Subcutaneous adipose tissue (tissue), 4 donors: Measurements from ENCODE around the gene ARHGAP42. TPM values are rescaled to one million over a fixed set of nuclear protein-coding genes. Genes with fewer than 3 reads are reported as not detected.

Experiments
- total RNA-seq, 4 donors: library from RNA; depleted of rRNA; stranded (reverse); fragments of >200 nt; gene quantifications; one replicate each; pipeline ENCODE4 v1.1.0, GENCODE V29; 2016
- TF ChIP-seq, protein P1 (sequence below): fragments of 450-650 bp; IDR thresholded peaks from one replicate; pipeline ENCODE4 v1.5.1; 2016; ENCODE audit warnings: low read depth, mild to moderate bottlenecking, control low read depth, antibody characterized with exemption, moderate library complexity

ARHGAP42 gene
- total RNA-seq, 4 donors from 2014 or later, result 15.3 to 31.5 (median 30.5) TPM

DNA sequence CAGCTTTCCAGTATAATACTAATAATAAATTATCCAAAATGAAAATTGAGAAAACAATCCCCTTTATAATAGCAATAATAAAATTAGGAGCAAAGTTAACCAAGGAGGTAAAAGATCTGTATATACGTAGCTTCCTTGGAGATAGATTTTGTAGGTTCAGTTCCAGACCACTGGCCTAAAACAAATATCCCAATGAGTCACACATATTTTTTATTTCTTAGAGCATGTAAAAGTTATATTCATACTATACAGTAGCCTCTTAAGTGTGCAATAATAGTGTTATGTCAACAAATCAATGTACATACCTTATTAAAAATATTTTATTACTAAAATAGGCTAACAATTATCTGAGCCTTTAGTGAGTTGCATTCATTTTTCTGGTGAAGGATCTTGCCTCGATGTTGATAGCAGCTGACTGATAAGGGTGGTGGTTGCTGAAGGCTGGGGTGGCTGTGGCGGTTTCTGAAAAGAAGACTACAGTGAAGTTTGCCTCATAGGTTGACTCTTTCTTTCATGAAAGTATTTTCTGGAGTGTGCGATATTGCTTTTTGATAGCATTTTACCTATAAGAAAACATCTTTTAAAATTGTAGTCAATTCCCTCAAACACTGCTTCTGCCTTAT lies 178.5 kb downstream of the ARHGAP42 start:
- TF ChIP-seq, protein P1, sequence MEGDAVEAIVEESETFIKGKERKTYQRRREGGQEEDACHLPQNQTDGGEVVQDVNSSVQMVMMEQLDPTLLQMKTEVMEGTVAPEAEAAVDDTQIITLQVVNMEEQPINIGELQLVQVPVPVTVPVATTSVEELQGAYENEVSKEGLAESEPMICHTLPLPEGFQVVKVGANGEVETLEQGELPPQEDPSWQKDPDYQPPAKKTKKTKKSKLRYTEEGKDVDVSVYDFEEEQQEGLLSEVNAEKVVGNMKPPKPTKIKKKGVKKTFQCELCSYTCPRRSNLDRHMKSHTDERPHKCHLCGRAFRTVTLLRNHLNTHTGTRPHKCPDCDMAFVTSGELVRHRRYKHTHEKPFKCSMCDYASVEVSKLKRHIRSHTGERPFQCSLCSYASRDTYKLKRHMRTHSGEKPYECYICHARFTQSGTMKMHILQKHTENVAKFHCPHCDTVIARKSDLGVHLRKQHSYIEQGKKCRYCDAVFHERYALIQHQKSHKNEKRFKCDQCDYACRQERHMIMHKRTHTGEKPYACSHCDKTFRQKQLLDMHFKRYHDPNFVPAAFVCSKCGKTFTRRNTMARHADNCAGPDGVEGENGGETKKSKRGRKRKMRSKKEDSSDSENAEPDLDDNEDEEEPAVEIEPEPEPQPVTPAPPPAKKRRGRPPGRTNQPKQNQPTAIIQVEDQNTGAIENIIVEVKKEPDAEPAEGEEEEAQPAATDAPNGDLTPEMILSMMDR, result no peak

DNA sequence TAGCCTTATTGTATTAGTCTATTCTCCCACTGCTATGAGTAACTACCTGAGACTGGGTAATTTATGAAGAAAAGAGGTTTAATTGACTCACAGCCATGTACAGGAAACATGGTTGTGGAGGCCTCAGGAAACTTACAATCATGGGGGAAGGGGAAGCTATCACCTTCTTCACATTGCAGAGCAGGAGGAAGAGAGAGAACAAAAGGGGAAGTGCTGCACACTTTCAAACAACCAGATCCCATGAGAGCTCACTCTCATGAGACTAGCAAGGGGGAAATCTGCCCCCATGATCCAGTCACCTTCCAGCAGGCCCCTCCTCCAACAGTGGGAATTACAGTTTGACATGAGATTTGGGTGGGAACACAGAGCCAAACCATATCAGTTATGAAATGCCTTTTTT lies 179.4 kb downstream of the ARHGAP42 start:
- TF ChIP-seq, protein P1, result no peak

DNA sequence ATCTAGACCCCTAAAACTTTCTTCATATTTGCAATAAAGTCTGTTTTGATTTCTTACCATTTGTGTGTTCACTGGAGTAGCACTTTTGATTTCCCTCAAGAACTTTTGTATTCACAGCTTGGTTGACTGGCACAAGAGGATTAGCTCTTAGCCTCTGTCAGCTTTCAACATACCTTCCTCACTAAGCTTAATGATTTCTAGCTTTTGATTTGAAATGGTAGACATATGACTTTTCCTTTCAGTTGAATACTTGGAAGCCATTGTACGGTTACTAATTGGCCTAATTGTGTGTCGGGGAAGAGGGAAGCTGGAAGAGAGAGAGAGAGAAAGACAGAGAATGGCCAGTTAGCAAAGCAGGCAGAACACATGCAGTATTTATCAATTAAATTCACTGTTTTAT lies 180.5 kb downstream of the ARHGAP42 start:
- TF ChIP-seq, protein P1, result no peak

DNA sequence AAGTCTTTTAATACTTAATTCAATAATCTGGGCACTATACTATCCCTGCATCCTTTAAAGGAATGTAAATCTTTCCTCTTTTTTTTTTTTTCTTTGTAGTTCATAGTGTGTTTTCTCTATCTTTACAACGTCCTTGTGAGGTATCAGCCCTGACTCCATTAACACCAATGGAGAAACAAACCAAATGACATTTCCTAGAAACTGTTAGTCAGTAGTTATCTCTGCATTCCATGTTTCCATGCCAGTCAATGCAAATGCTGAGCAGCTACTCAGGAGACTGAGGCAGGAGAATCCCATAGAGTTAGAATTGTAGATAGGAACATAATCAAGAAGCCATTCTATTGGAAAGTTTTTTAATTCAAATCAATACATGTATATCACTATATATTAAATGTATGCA lies 182.2 kb downstream of the ARHGAP42 start:
- TF ChIP-seq, protein P1, result no peak

DNA sequence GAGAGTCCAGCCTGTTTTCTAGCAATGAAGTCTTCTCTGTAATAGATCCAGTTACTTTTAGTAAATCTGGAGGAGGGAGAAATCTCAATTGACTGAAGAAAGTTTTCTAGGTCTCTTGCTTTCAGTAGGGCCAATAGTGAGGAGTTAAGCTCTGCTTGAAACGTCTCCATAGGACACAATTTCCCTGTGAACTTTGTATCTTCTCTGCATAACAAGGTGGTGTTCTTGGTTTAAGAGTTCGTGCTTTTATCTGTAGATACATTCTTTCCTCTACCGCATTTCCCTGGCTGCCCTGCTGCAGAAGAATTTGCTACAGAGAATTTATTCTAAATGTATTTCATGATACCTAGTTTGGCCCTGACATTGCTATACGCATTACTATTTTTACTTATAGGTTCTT lies 183.1 kb downstream of the ARHGAP42 start:
- TF ChIP-seq, protein P1, result no peak

DNA sequence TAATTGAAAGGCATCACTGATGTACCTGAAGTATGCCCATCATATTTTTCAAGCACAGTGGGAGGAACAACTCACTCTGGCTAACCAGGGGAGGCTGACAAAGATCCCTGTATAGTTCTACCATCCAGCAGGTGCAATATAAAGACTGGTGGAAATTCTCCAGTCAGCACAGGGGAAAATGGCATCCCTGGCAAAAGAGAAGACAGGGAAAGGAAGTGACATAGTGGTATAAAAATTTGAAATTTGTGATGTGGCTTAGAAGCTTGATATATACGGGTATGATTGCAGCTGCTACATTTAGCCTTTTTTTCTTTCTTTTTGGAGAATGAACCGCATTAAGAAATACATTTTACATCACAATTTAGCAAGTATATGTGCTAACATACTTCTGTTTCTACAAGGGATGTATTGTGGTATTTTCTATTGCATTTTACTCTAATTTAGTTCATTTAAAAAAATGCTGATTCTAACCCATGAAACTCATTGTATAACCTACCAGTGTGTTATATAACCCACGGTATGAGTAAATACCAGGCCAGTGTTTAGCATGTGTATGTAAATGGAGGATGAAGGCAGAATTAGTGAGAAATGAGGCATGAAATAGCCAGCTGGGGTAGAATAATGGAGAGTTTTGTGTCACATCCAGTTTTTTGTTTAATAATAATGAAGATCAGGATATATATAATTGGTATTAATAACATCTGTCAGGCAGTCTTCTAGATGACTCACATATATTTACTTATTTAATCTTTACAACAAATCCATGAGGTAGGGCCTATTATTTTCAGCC lies 186.1 kb downstream of the ARHGAP42 start:
- TF ChIP-seq, protein P1, result no peak

DNA sequence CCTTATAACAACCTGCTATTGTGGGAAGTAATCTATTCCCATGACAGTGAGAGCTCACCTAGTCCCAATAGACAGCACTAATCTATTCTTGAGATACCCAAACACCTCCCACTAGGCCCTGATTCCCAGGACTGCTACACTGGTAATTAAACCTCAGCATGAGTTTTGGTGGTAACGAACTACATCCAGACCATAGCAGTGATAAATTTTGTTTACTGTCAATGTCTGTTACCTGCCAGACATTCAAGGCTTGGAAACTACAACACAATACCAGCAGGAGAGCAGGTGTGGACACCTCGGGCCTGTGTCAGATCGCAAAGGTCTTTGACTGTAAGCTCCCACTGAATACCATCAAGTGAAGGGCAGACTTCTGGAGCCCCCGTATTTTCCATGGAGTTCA lies 187.1 kb downstream of the ARHGAP42 start:
- TF ChIP-seq, protein P1, result no peak
